Calu3 (cell line): ENCODE data around the gene FRMPD4. TPM values are rescaled to one million over a fixed set of nuclear protein-coding genes. Genes with fewer than 3 reads are reported as not detected.
"Not testable (repeated sequence)": the region's sequence is repeated elsewhere in the genome, so short reads cannot be mapped to it uniquely, and the experiment has no call there.

Source experiments
- BruUV-seq: library from RNA; stranded (reverse); fragments of 400-500 nt; replicated peaks from 2 replicates; lab custom pipeline; 2021; lab: Mats Ljungman, UMichigan
- CTCF ChIA-PET: fragments of 300-600 bp; sonication (Branson Sonifier 250); formaldehyde crosslinking; loops from one replicate; lab custom pipeline; 2022; ENCODE audit warnings: antibody characterized with exemption; lab: Charles Lee
- DNase-seq: peaks from one replicate; pipeline ENCODE4 v3.0.0; 2022
- H3K27ac Mint-ChIP-seq: one replicate; pipeline ENCODE4 v1.8.0; 2022; ENCODE audit warnings: mixed read lengths; ENCODE audit not compliant: unreplicated experiment
- H3K27me3 Mint-ChIP-seq: one replicate; pipeline ENCODE4 v1.8.0; 2022; ENCODE audit warnings: mixed read lengths; ENCODE audit not compliant: unreplicated experiment
- H3K36me3 Mint-ChIP-seq: one replicate; pipeline ENCODE4 v1.8.0; 2022; ENCODE audit warnings: mild to moderate bottlenecking, moderate library complexity, mixed read lengths; ENCODE audit not compliant: insufficient read depth, unreplicated experiment
- H3K4me1 Mint-ChIP-seq: one replicate; pipeline ENCODE4 v1.8.0; 2022; ENCODE audit warnings: mild to moderate bottlenecking, low read depth, mixed read lengths; ENCODE audit not compliant: unreplicated experiment
- H3K4me3 Mint-ChIP-seq: one replicate; pipeline ENCODE4 v1.8.0; 2022; ENCODE audit warnings: mild to moderate bottlenecking, low read depth, moderate library complexity, mixed read lengths; ENCODE audit not compliant: unreplicated experiment
- H3K9me3 Mint-ChIP-seq: one replicate; pipeline ENCODE4 v1.8.0; 2022; ENCODE audit warnings: low read depth, mixed read lengths; ENCODE audit not compliant: unreplicated experiment
- intact Hi-C: fragments of 100-400 bp; cut with micrococcal nuclease; formaldehyde crosslinking; loops from one replicate; pipeline ENCODE4 v1.10.0; 2022; ENCODE audit not compliant: unreplicated experiment
- total RNA-seq: library from RNA; stranded (reverse); gene quantifications from 2 replicates; pipeline ENCODE4 v1.2.3, GENCODE V29; 2022
- TF ChIP-seq, protein P1 (sequence below): fragments of 200-600 bp; IDR thresholded peaks from one replicate; pipeline ENCODE4 v1.8.0; 2022; ENCODE audit warnings: antibody characterized with exemption; ENCODE audit not compliant: unreplicated experiment

Gene FRMPD4
- total RNA-seq, 1 experiment from 2014 or later: not detected

GRCh38 chrX:12153317-12153716 is 15.0 kb downstream of the FRMPD4 start:
- H3K4me1 Mint-ChIP-seq: no peaks in the 10 kb centered on the region
- CTCF ChIA-PET: no interaction called here
- no peaks in the 10 kb centered on the region for H3K27me3 Mint-ChIP-seq
- H3K9me3 Mint-ChIP-seq: no peaks in the 10 kb centered on the region
- no peak for DNase-seq
- no peak overlapping the region for H3K4me3 Mint-ChIP-seq
- no TSS peak for BruUV-seq
- no peak overlapping the region for H3K27ac Mint-ChIP-seq
- H3K36me3 Mint-ChIP-seq: no peaks in the 10 kb centered on the region
- TF ChIP-seq, protein P1, sequence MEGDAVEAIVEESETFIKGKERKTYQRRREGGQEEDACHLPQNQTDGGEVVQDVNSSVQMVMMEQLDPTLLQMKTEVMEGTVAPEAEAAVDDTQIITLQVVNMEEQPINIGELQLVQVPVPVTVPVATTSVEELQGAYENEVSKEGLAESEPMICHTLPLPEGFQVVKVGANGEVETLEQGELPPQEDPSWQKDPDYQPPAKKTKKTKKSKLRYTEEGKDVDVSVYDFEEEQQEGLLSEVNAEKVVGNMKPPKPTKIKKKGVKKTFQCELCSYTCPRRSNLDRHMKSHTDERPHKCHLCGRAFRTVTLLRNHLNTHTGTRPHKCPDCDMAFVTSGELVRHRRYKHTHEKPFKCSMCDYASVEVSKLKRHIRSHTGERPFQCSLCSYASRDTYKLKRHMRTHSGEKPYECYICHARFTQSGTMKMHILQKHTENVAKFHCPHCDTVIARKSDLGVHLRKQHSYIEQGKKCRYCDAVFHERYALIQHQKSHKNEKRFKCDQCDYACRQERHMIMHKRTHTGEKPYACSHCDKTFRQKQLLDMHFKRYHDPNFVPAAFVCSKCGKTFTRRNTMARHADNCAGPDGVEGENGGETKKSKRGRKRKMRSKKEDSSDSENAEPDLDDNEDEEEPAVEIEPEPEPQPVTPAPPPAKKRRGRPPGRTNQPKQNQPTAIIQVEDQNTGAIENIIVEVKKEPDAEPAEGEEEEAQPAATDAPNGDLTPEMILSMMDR: no peak
- intact Hi-C loops: no loop called here

GRCh38 chrX:12153741-12154140 is 15.5 kb downstream of the FRMPD4 start:
- intact Hi-C loops: no loop called here
- BruUV-seq: no TSS peak
- Mint-ChIP-seq H3K4me3 (no peak overlapping the region), H3K36me3 (no peaks in the 10 kb centered on the region), H3K27ac (no peak overlapping the region), H3K27me3 (no peaks in the 10 kb centered on the region), H3K9me3 (no peaks in the 10 kb centered on the region), H3K4me1 (no peaks in the 10 kb centered on the region)
- no peak for DNase-seq
- CTCF ChIA-PET: no interaction called here
- TF ChIP-seq, protein P1: no peak

DNA sequence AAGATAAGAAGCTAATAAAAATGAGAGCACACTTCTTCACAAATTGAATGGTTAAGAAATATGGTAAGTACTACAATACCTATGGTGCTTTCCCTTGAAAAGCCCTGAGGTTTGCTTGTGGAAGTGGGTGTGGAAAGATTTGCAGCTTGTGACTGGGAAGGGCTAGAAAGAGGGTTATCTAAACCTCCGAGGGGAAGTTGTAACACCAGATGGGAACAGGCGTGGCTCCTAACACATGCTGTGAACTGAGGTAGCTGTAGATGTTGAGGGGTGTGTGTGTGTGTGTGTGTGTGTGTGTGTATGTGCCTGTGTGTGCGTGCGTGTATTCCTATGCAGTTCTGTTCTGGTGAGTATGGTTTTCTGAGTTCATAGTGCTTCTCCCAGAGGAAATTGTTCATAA is 21.5 kb downstream of the FRMPD4 start:
- BruUV-seq: no TSS peak

GRCh38 chrX:12162420-12162819 is 24.1 kb downstream of the FRMPD4 start:
- Mint-ChIP-seq H3K9me3 (no peaks in the 10 kb centered on the region), H3K4me1 (no peaks in the 10 kb centered on the region), H3K27ac (no peak overlapping the region), H3K4me3 (no peak overlapping the region), H3K36me3 (no peaks in the 10 kb centered on the region), H3K27me3 (peaks cover 11% of the 10 kb centered on the region)
- no peak for DNase-seq
- CTCF ChIA-PET: no interaction called here
- intact Hi-C loops: no loop called here
- TF ChIP-seq, protein P1: no peak
- BruUV-seq: no TSS peak

More for the DNA sequence above, 21.5 kb downstream of the FRMPD4 start:
- H3K4me3 Mint-ChIP-seq: no peak overlapping the region
- H3K36me3 Mint-ChIP-seq: no peaks in the 10 kb centered on the region
- intact Hi-C loops: no loop called here
- no peak for DNase-seq
- H3K27ac Mint-ChIP-seq: no peak overlapping the region
- H3K4me1 Mint-ChIP-seq: no peaks in the 10 kb centered on the region
- TF ChIP-seq, protein P1: no peak
- H3K27me3 Mint-ChIP-seq: no peaks in the 10 kb centered on the region
- no peaks in the 10 kb centered on the region for H3K9me3 Mint-ChIP-seq
- CTCF ChIA-PET: no interaction called here

GRCh38 chrX:12164180-12164579 is 25.9 kb downstream of the FRMPD4 start:
- peaks cover 11% of the 10 kb centered on the region for H3K27me3 Mint-ChIP-seq
- CTCF ChIA-PET, DNase-seq, H3K4me1 Mint-ChIP-seq, H3K4me3 Mint-ChIP-seq, intact Hi-C loops, BruUV-seq, H3K9me3 Mint-ChIP-seq, H3K27ac Mint-ChIP-seq, H3K36me3 Mint-ChIP-seq: not testable (repeated sequence)
